ENCODE results near the gene IL3RA.
"Not testable (repeated sequence)": the region's sequence is repeated elsewhere in the genome, so short reads cannot be mapped to it uniquely, and the experiment has no call there.

Gene IL3RA

GRCh38 chrX:1400742-1401471 is 64.3 kb downstream of the IL3RA start:
- DNase-seq: no peak

- no peak for DNase-seq
Observed at GRCh38 chrX:1401611-1402430, 65.2 kb downstream of the IL3RA start.

- DNase-seq: no peak
Observed at GRCh38 chrX:1403228-1403627, 66.6 kb downstream of the IL3RA start.

- DNase-seq: not testable (repeated sequence)
Observed at GRCh38 chrX:1403867-1404266, 67.3 kb downstream of the IL3RA start.

GRCh38 chrX:1405769-1406168 is 69.2 kb downstream of the IL3RA start:
- not testable (repeated sequence) for DNase-seq

GRCh38 chrX:1407035-1407434 is 70.5 kb downstream of the IL3RA start:
- DNase-seq: no peak

- DNase-seq: no peak
Observed at GRCh38 chrX:1411326-1411725, 74.7 kb downstream of the IL3RA start.

- no peak for DNase-seq
Observed at GRCh38 chrX:1412551-1413161, 76.1 kb downstream of the IL3RA start.

GRCh38 chrX:1416327-1416784 is 79.8 kb downstream of the IL3RA start:
- DNase-seq: no peak

GRCh38 chrX:1416965-1417760 is 80.6 kb downstream of the IL3RA start:
- DNase-seq: no peak

GRCh38 chrX:1417921-1418771 is 81.6 kb downstream of the IL3RA start:
- no peak for DNase-seq

GRCh38 chrX:1418901-1419544 is 82.4 kb downstream of the IL3RA start:
- no peak for DNase-seq

GRCh38 chrX:1419545-1420355 is 83.2 kb downstream of the IL3RA start:
- DNase-seq: no peak

- no peak for DNase-seq
Observed at GRCh38 chrX:1420371-1420770, 83.8 kb downstream of the IL3RA start.

- DNase-seq: no peak
Observed at GRCh38 chrX:1421433-1422134, 85.0 kb downstream of the IL3RA start.

GRCh38 chrX:1422135-1422465 is 85.5 kb downstream of the IL3RA start:
- DNase-seq: no peak

GRCh38 chrX:1423215-1423614 is 86.6 kb downstream of the IL3RA start:
- DNase-seq: no peak

- no peak for DNase-seq
Observed at GRCh38 chrX:1424147-1424851, 87.7 kb downstream of the IL3RA start.

GRCh38 chrX:1425381-1425780 is 88.8 kb downstream of the IL3RA start:
- DNase-seq: no peak
